ENCODE results near the gene PRMT7. TPM values are rescaled to one million over a fixed set of nuclear protein-coding genes. Genes with fewer than 3 reads are reported as not detected.

Gene PRMT7
- total and polyA plus RNA-seq, 2 of the 8 experiments (the other 6 are each of a cell fraction or from before 2014, with no cell fraction given): 48.2 to 49.3 TPM

GRCh38 chr16:68389006-68389405 is 78.2 kb downstream of the PRMT7 start:
- H3K9ac ChIP-seq (replicated peaks in 1 of 4; ENCODE audit: extremely low read depth in 1 of 4, low read depth in 3 of 4, low read length in 3 of 4): no peak overlapping the region
- no peak overlapping the region for H3K18ac ChIP-seq (ENCODE audit: extremely low read depth, low read length)
- no peak overlapping the region for H4K8ac ChIP-seq (ENCODE audit: extremely low read depth, insufficient read depth, low read length)
- H2AK5ac ChIP-seq (ENCODE audit: low read depth, low read length): no peak overlapping the region
- no peaks in the 10 kb centered on the region for H3K9me3 ChIP-seq (ENCODE audit: insufficient read depth in 2 of 2, low read depth in 1 of 2, low read length in 1 of 2)
- TF ChIP-seq YY1 (IDR thresholded peaks at IDR 0.05; ENCODE audit: low read depth, low read length) (no peak), HDAC6 (IDR thresholded peaks at IDR 0.05; ENCODE audit: low read depth, low read length) (no peak), CTCF (IDR thresholded peaks at IDR 0.05; ENCODE audit: control extremely low read depth in 1 of 3, insufficient read depth in 1 of 3, low read depth in 1 of 3, low read length in 3 of 3) (peak in 2 of 3 experiments; percentile 13 to 20; a peak in 3 of 4 replicates)
- FAIRE-seq (no peak), DNase-seq (ENCODE audit: low read depth in 1 of 2, low spot score in 2 of 2) (no peak)
- CTCF ChIA-PET (ENCODE audit: partially characterized antibody): interaction anchor here (0.8 to 10.6 kb wide), 4 partner anchors 9 to 127 kb away, joined by 3 to 221 read pairs (median 3); no protein-coding TSS in a partner anchor
- H3K36me3 ChIP-seq (ENCODE audit: control insufficient read depth in 2 of 4, insufficient read depth in 4 of 4, low read length in 3 of 4): no peaks in the 10 kb centered on the region
- 85% methylated on average over 7 of the region's 8 CpGs; no CpG with 5 or more reads in 1 of the 2 experiments for WGBS, 2 experiments (ENCODE audit: extremely low coverage in 1 of 2, insufficient coverage in 1 of 2, insufficient read length in 1 of 2, insufficient replicate concordance in 2 of 2, low coverage in 1 of 2, low lambda C conversion rate in 2 of 2, missing lambda C conversion rate in 1 of 2)
- no peak overlapping the region for H2BK5ac ChIP-seq (ENCODE audit: low read depth, low read length)
- no peak overlapping the region for H4K5ac ChIP-seq (ENCODE audit: insufficient read length, low read depth, low read length)
- H3K4me2 ChIP-seq (ENCODE audit: insufficient read depth in 1 of 2, low read depth in 2 of 2, low read length in 2 of 2): no peak overlapping the region
- H2BK12ac ChIP-seq (ENCODE audit: low read depth, low read length): no peak overlapping the region
- H3K27ac ChIP-seq (ENCODE audit: low read depth, low read length): no peak overlapping the region
- H3K4ac ChIP-seq (replicated peaks; ENCODE audit: insufficient read length, low read depth, low read length): no peak overlapping the region
- H2BK15ac ChIP-seq (ENCODE audit: low read length): no peak overlapping the region
- H2BK120ac ChIP-seq (replicated peaks; ENCODE audit: low read depth, low read length): no peak overlapping the region
- H3K4me1 ChIP-seq (replicated peaks in 1 of 4; ENCODE audit: control insufficient read depth in 3 of 4, insufficient read depth in 4 of 4, low read length in 3 of 4): peaks cover 3 to 23% (median 14%) of the 10 kb centered on the region in 4 experiments
- H2BK20ac ChIP-seq (ENCODE audit: low read length): 0 out of 2 replicates have a peak overlapping the region, but pooled peaks have one; percentile 61
- no peaks in the 10 kb centered on the region; a peak in 1 of 7 replicates for H3K27me3 ChIP-seq (replicated peaks in 1 of 4; ENCODE audit: control insufficient read depth in 3 of 4, extremely low read depth in 1 of 4, insufficient read depth in 3 of 4, low read length in 3 of 4)
- H3K4me3 ChIP-seq (ENCODE audit: extremely low read depth in 1 of 4, insufficient read depth in 2 of 4, low read depth in 3 of 4, low read length in 4 of 4): no peak overlapping the region
- H3K14ac ChIP-seq (ENCODE audit: insufficient read length): no peak overlapping the region
- POLR2A ChIA-PET (ENCODE audit: partially characterized antibody): interaction anchor here (1.4 kb wide), 1 partner anchor 17 kb away, joined by 3 read pairs; no protein-coding TSS in a partner anchor
- peak overlapping the region; percentile 26 for H4K91ac ChIP-seq (replicated peaks; ENCODE audit: insufficient read length, low read length)
- H3K23me2 ChIP-seq (ENCODE audit: low read depth, low read length): no peaks in the 10 kb centered on the region
- no peak overlapping the region for H3K56ac ChIP-seq (replicated peaks; ENCODE audit: insufficient read length, low read depth, low read length)
- no peaks in the 10 kb centered on the region for H3K79me1 ChIP-seq (ENCODE audit: low read depth, low read length)
- H2AFZ ChIP-seq (ENCODE audit: low read length): no peak overlapping the region
- no peak overlapping the region for H3K23ac ChIP-seq (ENCODE audit: insufficient read length)
- H4K20me1 ChIP-seq (replicated peaks in 1 of 2; ENCODE audit: control insufficient read depth in 1 of 2, insufficient read depth in 2 of 2, low read length in 2 of 2): no peaks in the 10 kb centered on the region
- H3K79me2 ChIP-seq (ENCODE audit: control insufficient read depth in 1 of 2, insufficient read depth in 2 of 2, low read length in 2 of 2): no peaks in the 10 kb centered on the region
